MM.1S (cell line): ENCODE results near the gene SETD1A.

ENCODE experiments used
- DNase-seq: peaks from one replicate; pipeline ENCODE4 v3.0.0-alpha.2; 2015
- H2AFZ ChIP-seq: fragments of 300-600 bp; sonication (generic); 2 replicates; pipeline ENCODE4 v1.6.0; 2016; ENCODE audit warnings: antibody characterized with exemption, low read length
- H3F3A ChIP-seq: fragments of 300-600 bp; sonication (generic); 2 replicates; pipeline ENCODE4 v1.6.1; 2016; ENCODE audit warnings: mild to moderate bottlenecking, antibody characterized with exemption, low read length, moderate library complexity, mixed read lengths; ENCODE audit not compliant: insufficient read depth
- H3K27ac ChIP-seq: fragments of 300-600 bp; sonication (generic); 2 replicates; pipeline ENCODE4 v1.5.1; 2016; ENCODE audit warnings: mild to moderate bottlenecking, low read length
- H3K27me3 ChIP-seq: fragments of 300-600 bp; sonication (generic); replicated peaks from 2 replicates; pipeline ENCODE4 v1.6.0; 2016; ENCODE audit warnings: low read length; ENCODE audit not compliant: insufficient read depth
- H3K36me3 ChIP-seq: fragments of 300-600 bp; sonication (generic); replicated peaks from 2 replicates; pipeline ENCODE4 v1.6.1; 2016; ENCODE audit warnings: mild to moderate bottlenecking, low read length, mixed read lengths; ENCODE audit not compliant: insufficient read depth
- H3K4me1 ChIP-seq: fragments of 300-600 bp; sonication (generic); 2 replicates; pipeline ENCODE4 v1.6.1; 2016; ENCODE audit warnings: low read length, mixed read lengths
- H3K4me2 ChIP-seq: fragments of 300-600 bp; sonication (generic); 2 replicates; pipeline ENCODE4 v1.6.0; 2016; ENCODE audit warnings: low read depth, low read length
- H3K4me3 ChIP-seq: fragments of 300-600 bp; sonication (generic); 2 replicates; pipeline ENCODE4 v1.5.1; 2016; ENCODE audit warnings: low read length, mixed read lengths
- H3K79me2 ChIP-seq: fragments of 300-600 bp; sonication (generic); 2 replicates; pipeline ENCODE4 v1.6.1; 2016; ENCODE audit warnings: mixed run types, low read length, mixed read lengths
- H3K9ac ChIP-seq: fragments of 300-600 bp; sonication (generic); 2 replicates; pipeline ENCODE4 v1.6.1; 2016; ENCODE audit warnings: low read length, mixed read lengths
- H3K9me2 ChIP-seq: fragments of 300-600 bp; sonication (generic); replicated peaks from 2 replicates; pipeline ENCODE4 v1.6.1; 2016; ENCODE audit warnings: mild to moderate bottlenecking, low read length, mixed read lengths; ENCODE audit not compliant: insufficient read depth
- H3K9me3 ChIP-seq: fragments of 300-600 bp; sonication (generic); replicated peaks from 2 replicates; pipeline ENCODE4 v1.6.1; 2016; ENCODE audit warnings: mild to moderate bottlenecking, low read length, mixed read lengths; ENCODE audit not compliant: insufficient read depth
- H4K20me1 ChIP-seq: fragments of 300-600 bp; sonication (generic); 2 replicates; pipeline ENCODE4 v1.6.1; 2016; ENCODE audit warnings: mild to moderate bottlenecking, low read length, moderate library complexity, mixed read lengths; ENCODE audit not compliant: insufficient read depth
- CTCF ChIP-seq: fragments of 300-600 bp; sonication (generic); IDR thresholded peaks from 2 replicates; pipeline ENCODE4 v1.5.1; 2016; ENCODE audit warnings: antibody characterized with exemption, low read length, mixed read lengths
- EZH2 ChIP-seq: fragments of 300-600 bp; sonication (generic); optimal IDR thresholded peaks from 2 replicates; pipeline ENCODE3; 2017; ENCODE audit warnings: low read depth, mild to moderate bottlenecking, antibody characterized with exemption, low read length, mixed read lengths
- EZH2phosphoT487 ChIP-seq: fragments of 300-600 bp; sonication (generic); IDR thresholded peaks from 2 replicates; pipeline ENCODE4 v1.6.1; 2018; ENCODE audit warnings: antibody characterized with exemption, low read length

Gene SETD1A

GRCh38 chr16:31000671-31001382 lies 43.3 kb downstream of the SETD1A start:
- H3K27me3 ChIP-seq, result peaks cover 92% of the 10 kb centered on the region
- no peak for DNase-seq
- H3K4me3 ChIP-seq, result no peak overlapping the region
- H4K20me1 ChIP-seq, result no peaks in the 10 kb centered on the region
- H3K79me2 ChIP-seq, result no peaks in the 10 kb centered on the region
- H3K4me1 ChIP-seq, result peaks cover 7% of the 10 kb centered on the region; the same call in 1 of the 2 replicates
- TF ChIP-seq EZH2phosphoT487 (no peak), CTCF (no peak), EZH2 (no peak)
- H3K9me2 ChIP-seq, result no peaks in the 10 kb centered on the region
- H3K4me2 ChIP-seq, result no peak overlapping the region
- H3F3A ChIP-seq, result no peaks in the 10 kb centered on the region
- H2AFZ ChIP-seq, result no peak overlapping the region
- no peak overlapping the region for H3K27ac ChIP-seq
- no peaks in the 10 kb centered on the region for H3K9me3 ChIP-seq
- no peaks in the 10 kb centered on the region for H3K36me3 ChIP-seq
- no peak overlapping the region for H3K9ac ChIP-seq

- Histone ChIP-seq H3K9me3 (no peaks in the 10 kb centered on the region), H3K27ac (no peak overlapping the region), H3K4me1 (peaks cover 3% of the 10 kb centered on the region; the same call in 1 of the 2 replicates), H3K9me2 (no peaks in the 10 kb centered on the region), H3K9ac (no peak overlapping the region), H3K4me3 (no peak overlapping the region), H3K4me2 (no peak overlapping the region), H3K79me2 (no peaks in the 10 kb centered on the region), H4K20me1 (no peaks in the 10 kb centered on the region), H3K27me3 (peaks cover 92% of the 10 kb centered on the region), H2AFZ (no peak overlapping the region), H3F3A (no peaks in the 10 kb centered on the region), H3K36me3 (no peaks in the 10 kb centered on the region)
- DNase-seq, result no peak
- TF ChIP-seq EZH2phosphoT487 (no peak), CTCF (no peak), EZH2 (no peak)
Observed at GRCh38 chr16:31001507-31002249, 44.1 kb downstream of the SETD1A start.

- Histone ChIP-seq H4K20me1 (no peaks in the 10 kb centered on the region), H3K27me3 (peaks cover 96% of the 10 kb centered on the region), H3K4me3 (no peak overlapping the region), H3K4me2 (no peak overlapping the region), H3K9me3 (no peaks in the 10 kb centered on the region), H3K79me2 (no peaks in the 10 kb centered on the region), H3K9ac (no peak overlapping the region), H3K9me2 (no peaks in the 10 kb centered on the region), H3K36me3 (no peaks in the 10 kb centered on the region), H3K27ac (no peak overlapping the region), H2AFZ (no peak overlapping the region), H3K4me1 (no peaks in the 10 kb centered on the region), H3F3A (no peaks in the 10 kb centered on the region)
- no peak for DNase-seq
- TF ChIP-seq CTCF (no peak), EZH2 (no peak), EZH2phosphoT487 (no peak)
Observed at GRCh38 chr16:31002250-31002700, 44.7 kb downstream of the SETD1A start.
